CD4-positive, alpha-beta T cell treated with Interleukin-1 beta for 1 hour (primary cell): Measurements from ENCODE around the gene CHRM5.
"Not testable (repeated sequence)": the region's sequence is repeated elsewhere in the genome, so short reads cannot be mapped to it uniquely, and the experiment has no call there.

ENCODE experiments used
- DNase-seq, 2 donors: peaks; one replicate each; pipeline ENCODE4 v3.0.0-alpha.2; 2020 to 2022

The CHRM5 gene

GRCh38 chr15:34043813-34044212 lies 75.5 kb downstream of the CHRM5 start:
- no peak for DNase-seq

- DNase-seq, result no peak
These were observed 78.3 kb downstream of the CHRM5 start for GRCh38 chr15:34046471-34047145.

- no peak for DNase-seq
These were observed 79.8 kb downstream of the CHRM5 start for GRCh38 chr15:34047893-34048775.

GRCh38 chr15:34049112-34049511 lies 80.8 kb downstream of the CHRM5 start:
- DNase-seq, result no peak

GRCh38 chr15:34050385-34050784 lies 82.1 kb downstream of the CHRM5 start:
- DNase-seq, result not testable (repeated sequence)

- no peak for DNase-seq
These were observed 85.9 kb downstream of the CHRM5 start for GRCh38 chr15:34054081-34054707.

- DNase-seq, result no peak
These were observed 87.7 kb downstream of the CHRM5 start for GRCh38 chr15:34055868-34056595.

- no peak for DNase-seq
These were observed 88.6 kb downstream of the CHRM5 start for GRCh38 chr15:34056911-34057310.

GRCh38 chr15:34059476-34059875 lies 91.2 kb downstream of the CHRM5 start:
- no peak for DNase-seq

- no peak for DNase-seq
These were observed 91.6 kb downstream of the CHRM5 start for GRCh38 chr15:34059946-34060345.

- DNase-seq, result no peak
These were observed 96.1 kb downstream of the CHRM5 start for GRCh38 chr15:34064438-34064837.

- no peak for DNase-seq
These were observed 97.0 kb downstream of the CHRM5 start for GRCh38 chr15:34065261-34065660.

- no peak for DNase-seq
These were observed 97.6 kb downstream of the CHRM5 start for GRCh38 chr15:34065941-34066340.

- DNase-seq, result no peak
These were observed 101.7 kb downstream of the CHRM5 start for GRCh38 chr15:34070003-34070402.

GRCh38 chr15:34076785-34077184 lies 108.5 kb downstream of the CHRM5 start:
- no peak for DNase-seq

- DNase-seq, result no peak
These were observed 110.6 kb downstream of the CHRM5 start for GRCh38 chr15:34078900-34079299.

GRCh38 chr15:34079904-34080303 lies 111.6 kb downstream of the CHRM5 start:
- no peak for DNase-seq

GRCh38 chr15:34084086-34084485 lies 115.8 kb downstream of the CHRM5 start:
- DNase-seq, result no peak

- no peak for DNase-seq
These were observed 117.4 kb downstream of the CHRM5 start for GRCh38 chr15:34085746-34086145.

- DNase-seq, result no peak
These were observed 131.6 kb downstream of the CHRM5 start for GRCh38 chr15:34099914-34100313.

GRCh38 chr15:34101366-34102174 lies 133.3 kb downstream of the CHRM5 start, which contains the start of the genes EMC7 and PGBD4:
EMC7 (minus strand) TSS chr15:34101862; CDS start chr15:34101839, 23 bp downstream.
PGBD4 (plus strand) TSS chr15:34102083; CDS start chr15:34102532, 449 bp downstream.
- peak; percentile 99 for DNase-seq
